Measurements from ENCODE around the gene B4GALNT4. TPM values are rescaled to one million over a fixed set of nuclear protein-coding genes. Genes with fewer than 3 reads are reported as not detected.

B4GALNT4 gene
- total RNA-seq, 1 donor = 2.2 TPM

DNA sequence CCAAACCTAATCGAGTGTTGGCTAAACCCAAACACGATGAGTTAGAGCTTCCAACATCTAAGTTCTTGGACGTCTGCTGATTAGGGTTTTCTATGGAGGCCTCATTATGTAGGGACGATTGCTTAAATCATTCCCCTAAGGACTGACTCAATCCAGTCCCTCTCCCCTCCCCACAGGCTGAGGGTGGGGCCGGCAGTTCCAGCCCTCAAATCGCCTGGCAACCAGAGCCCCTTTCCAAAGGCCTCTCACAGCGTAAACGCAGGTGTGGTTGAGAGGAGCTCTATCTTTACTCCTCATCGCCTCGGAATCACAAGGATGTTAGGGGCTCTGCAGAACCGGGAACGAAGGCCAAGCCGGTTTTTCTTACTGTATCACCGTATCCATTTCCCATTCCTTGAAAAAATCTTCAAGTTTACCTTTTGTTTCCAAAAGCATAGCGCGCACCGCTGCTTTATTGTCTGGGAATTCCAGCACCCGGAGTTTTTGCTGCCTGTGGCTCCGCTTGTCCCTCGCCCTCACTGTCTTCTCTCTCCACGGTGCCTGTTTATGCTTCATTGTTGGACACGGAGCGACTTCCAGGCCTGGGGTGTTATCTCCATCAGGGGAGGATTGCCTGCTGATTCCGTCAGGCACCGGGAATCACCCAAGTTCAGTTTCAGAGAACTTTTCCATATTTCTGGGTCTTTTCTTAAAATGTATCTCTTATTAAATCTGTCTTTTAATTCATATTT is 34.9 kb upstream of the B4GALNT4 start:
- H3K4me2 ChIP-seq (ENCODE audit: insufficient read depth, low read length) = no peak overlapping the region
- H3K4me1 ChIP-seq (ENCODE audit: insufficient read depth, low read length) = no peaks in the 10 kb centered on the region
- no peaks in the 10 kb centered on the region for H3K27me3 ChIP-seq (ENCODE audit: insufficient read depth, low read length)
- peak overlapping the region; percentile 32 for H2AFZ ChIP-seq (ENCODE audit: low read length)
- no peaks in the 10 kb centered on the region for H4K20me1 ChIP-seq (ENCODE audit: insufficient read depth, low read length)
- no peaks in the 10 kb centered on the region for H3K9me3 ChIP-seq (ENCODE audit: low read depth, low read length)
- H3K79me2 ChIP-seq (ENCODE audit: insufficient read depth, low read length) = no peaks in the 10 kb centered on the region
- no peak overlapping the region for H3K4me3 ChIP-seq (ENCODE audit: insufficient read depth, low read length)
- H3K27ac ChIP-seq (ENCODE audit: low read depth, low read length) = no peak overlapping the region
- no peak for DNase-seq (ENCODE audit: insufficient read length, low spot score, missing footprints)
- TF ChIP-seq CTCF (IDR thresholded peaks at IDR 0.05; ENCODE audit: extremely low read depth, low read depth, low read length) = no peak
- no peaks in the 10 kb centered on the region for H3K36me3 ChIP-seq (ENCODE audit: insufficient read depth, low read length)

DNA sequence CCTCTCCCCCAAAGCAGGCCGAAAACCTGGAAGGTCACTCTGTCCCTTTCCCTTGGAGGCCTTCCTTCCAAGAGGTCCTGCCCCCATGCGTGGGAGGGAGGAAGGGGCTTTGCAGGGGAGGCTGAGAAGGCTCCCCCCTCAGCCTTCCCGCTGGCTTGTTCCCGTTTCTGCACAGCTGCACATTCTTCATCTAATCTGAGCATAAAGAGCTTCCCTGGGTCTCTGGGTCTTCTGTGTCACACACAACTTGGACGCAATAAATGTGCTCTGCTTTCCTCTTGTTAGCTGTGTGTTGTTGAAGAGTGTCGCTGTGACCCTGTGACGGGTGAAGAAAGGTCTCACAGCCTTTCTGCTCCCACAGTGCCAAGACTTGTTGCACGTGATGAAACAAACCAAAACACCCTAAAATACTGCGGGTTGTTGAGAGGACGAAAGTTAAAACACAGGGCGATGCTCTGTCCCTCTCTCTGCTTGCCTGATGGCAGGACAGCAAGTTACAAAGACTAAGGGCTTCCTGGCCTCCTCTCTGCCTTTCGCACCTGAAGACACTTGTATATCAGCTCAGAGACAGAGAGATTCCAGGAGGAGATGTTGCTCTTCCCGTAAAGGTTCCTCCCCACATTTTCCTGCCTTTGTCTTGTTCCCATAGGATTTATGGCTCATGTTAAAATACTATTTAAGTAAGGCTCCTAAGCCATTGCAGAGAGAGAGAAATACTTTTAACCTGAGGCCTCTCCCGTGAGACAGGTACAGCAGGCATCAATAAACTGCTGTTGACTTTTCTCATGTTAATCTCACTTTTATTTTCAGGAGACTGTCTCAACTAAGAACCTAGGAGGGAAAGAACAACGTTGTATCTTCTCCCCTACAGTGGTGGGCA is 33.3 kb upstream of the B4GALNT4 start:
- Histone ChIP-seq H3K79me2 (ENCODE audit: insufficient read depth, low read length) (no peaks in the 10 kb centered on the region), H3K36me3 (ENCODE audit: insufficient read depth, low read length) (no peaks in the 10 kb centered on the region), H4K20me1 (ENCODE audit: insufficient read depth, low read length) (no peaks in the 10 kb centered on the region), H3K9me3 (ENCODE audit: low read depth, low read length) (no peaks in the 10 kb centered on the region), H2AFZ (ENCODE audit: low read length) (peak overlapping the region; percentile 79), H3K4me1 (ENCODE audit: insufficient read depth, low read length) (no peaks in the 10 kb centered on the region), H3K27ac (ENCODE audit: low read depth, low read length) (no peak overlapping the region), H3K4me3 (ENCODE audit: insufficient read depth, low read length) (no peak overlapping the region), H3K27me3 (ENCODE audit: insufficient read depth, low read length) (peaks cover 4% of the 10 kb centered on the region), H3K4me2 (ENCODE audit: insufficient read depth, low read length) (no peak overlapping the region)
- TF ChIP-seq CTCF (IDR thresholded peaks at IDR 0.05; ENCODE audit: extremely low read depth, low read depth, low read length) = no peak
- peak; percentile 41 for DNase-seq (ENCODE audit: insufficient read length, low spot score, missing footprints)

- no peak overlapping the region for H3K4me2 ChIP-seq (ENCODE audit: insufficient read depth, low read length)
- no peaks in the 10 kb centered on the region for H3K9me3 ChIP-seq (ENCODE audit: low read depth, low read length)
- H3K27ac ChIP-seq (ENCODE audit: low read depth, low read length) = no peak overlapping the region
- H3K4me1 ChIP-seq (ENCODE audit: insufficient read depth, low read length) = no peaks in the 10 kb centered on the region
- H2AFZ ChIP-seq (ENCODE audit: low read length) = no peak overlapping the region
- H3K79me2 ChIP-seq (ENCODE audit: insufficient read depth, low read length) = no peaks in the 10 kb centered on the region
- H3K27me3 ChIP-seq (ENCODE audit: insufficient read depth, low read length) = peaks cover 4% of the 10 kb centered on the region
- H3K36me3 ChIP-seq (ENCODE audit: insufficient read depth, low read length) = no peaks in the 10 kb centered on the region
- no peaks in the 10 kb centered on the region for H4K20me1 ChIP-seq (ENCODE audit: insufficient read depth, low read length)
- no peak for TF ChIP-seq CTCF (IDR thresholded peaks at IDR 0.05; ENCODE audit: extremely low read depth, low read depth, low read length)
- peak; percentile 34 for DNase-seq (ENCODE audit: insufficient read length, low spot score, missing footprints)
- H3K4me3 ChIP-seq (ENCODE audit: insufficient read depth, low read length) = no peak overlapping the region
Measured at GRCh38 chr11:336659-337198, 32.6 kb upstream of the B4GALNT4 start.

DNA sequence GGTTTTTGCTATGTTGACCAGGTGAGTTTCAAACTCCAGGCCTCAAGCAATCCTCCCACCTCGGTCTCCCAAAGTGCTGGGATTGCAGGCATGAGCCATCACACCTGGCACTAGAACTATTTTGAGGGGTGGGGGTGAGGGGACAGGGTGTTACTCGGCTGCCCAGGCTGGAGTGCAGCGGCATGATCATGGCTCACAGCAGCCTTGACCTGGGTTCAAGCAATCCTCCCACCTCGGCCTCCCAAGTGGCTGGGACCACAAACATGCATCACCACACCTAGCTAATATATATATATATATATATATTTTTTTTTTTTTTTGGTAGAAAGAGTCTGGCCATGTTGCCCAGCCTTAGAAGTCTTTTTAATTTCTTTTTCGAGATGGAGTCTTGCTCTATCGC is 31.6 kb upstream of the B4GALNT4 start:
- Histone ChIP-seq H3K9me3 (ENCODE audit: low read depth, low read length) (no peaks in the 10 kb centered on the region), H4K20me1 (ENCODE audit: insufficient read depth, low read length) (no peaks in the 10 kb centered on the region), H3K27ac (ENCODE audit: low read depth, low read length) (no peak overlapping the region), H3K36me3 (ENCODE audit: insufficient read depth, low read length) (no peaks in the 10 kb centered on the region), H3K4me1 (ENCODE audit: insufficient read depth, low read length) (no peaks in the 10 kb centered on the region), H2AFZ (ENCODE audit: low read length) (no peak overlapping the region), H3K4me2 (ENCODE audit: insufficient read depth, low read length) (no peak overlapping the region), H3K4me3 (ENCODE audit: insufficient read depth, low read length) (no peak overlapping the region), H3K27me3 (ENCODE audit: insufficient read depth, low read length) (peaks cover 4% of the 10 kb centered on the region), H3K79me2 (ENCODE audit: insufficient read depth, low read length) (no peaks in the 10 kb centered on the region)
- no peak for DNase-seq (ENCODE audit: insufficient read length, low spot score, missing footprints)
- no peak for TF ChIP-seq CTCF (IDR thresholded peaks at IDR 0.05; ENCODE audit: extremely low read depth, low read depth, low read length)
